GM12878 (cell line): ENCODE measurements around the gene S100A10. TPM values are rescaled to one million over a fixed set of nuclear protein-coding genes. Genes with fewer than 3 reads are reported as not detected.

Experiments used
- ATAC-seq: fragments of 200-7000 bp; cut with Tn5 transposase; 3 replicates; pipeline ENCODE4 v1.9.1; 2020; ENCODE audit warnings: mild to moderate bottlenecking, moderate library complexity
- BruUV-seq: library from RNA; stranded (reverse); fragments of 400-500 nt; replicated peaks from 2 replicates; lab custom pipeline; 2021; lab: Mats Ljungman, UMichigan
- CTCF ChIA-PET: fragments of 300-600 bp; sonication (Branson Sonifier 250); formaldehyde crosslinking; extraction: SDS; loops from one replicate; lab custom pipeline; 2021; ENCODE audit warnings: inconsistent platforms; lab: Yijun Ruan, JAX
- POLR2A ChIA-PET: fragments of 350-600 bp; formaldehyde crosslinking; extraction: SDS; loops from one replicate; lab custom pipeline; 2021; ENCODE audit warnings: inconsistent platforms; lab: Charles Lee
- RAD21 ChIA-PET: fragments of 300-600 bp; sonication (Branson Sonifier 250); formaldehyde crosslinking; loops from one replicate; lab custom pipeline; 2023; ENCODE audit warnings: antibody characterized with exemption; ENCODE audit not compliant: unreplicated experiment; lab: Charles Lee
- SMC1A ChIA-PET: fragments of 300-600 bp; sonication (Branson Sonifier 250); formaldehyde crosslinking; loops from one replicate; lab custom pipeline; 2023; ENCODE audit not compliant: unreplicated experiment, uncharacterized antibody; lab: Charles Lee
- DNase-seq: peaks from one replicate; pipeline ENCODE4 v3.0.0-alpha.2; 2011; ENCODE audit warnings: low read depth, low spot score
- FAIRE-seq: peaks from 3 replicates; lab custom pipeline; 2011; peaks lifted over from hg19 to GRCh38; lab: Jason Lieb, UNC
- H2AFZ ChIP-seq: 2 replicates; pipeline ENCODE4 v1.6.0; 2011; ENCODE audit warnings: low read depth, low read length, control low read depth; ENCODE audit not compliant: control insufficient read depth
- H3K27ac ChIP-seq: 2 replicates; pipeline ENCODE4 v1.5.1; 2011; ENCODE audit warnings: control low read depth; ENCODE audit not compliant: control insufficient read depth, insufficient read depth
- H3K27me3 ChIP-seq, 2 experiments: replicated peaks in 1 of 2; 2 replicates each; pipeline versions ENCODE4 v1.6.0 to v1.6.1; 2011; ENCODE audit warnings: low read length in 1 of 2; ENCODE audit not compliant: control insufficient read depth in 2 of 2, insufficient read depth in 2 of 2
- H3K36me3 ChIP-seq, 2 experiments: 2 replicates each; pipeline ENCODE4 v1.5.1; 2011; ENCODE audit warnings: low read length in 1 of 2; ENCODE audit not compliant: control insufficient read depth in 2 of 2, insufficient read depth in 2 of 2
- H3K4me1 ChIP-seq: 2 replicates; pipeline ENCODE4 v1.6.1; 2011; ENCODE audit warnings: mild to moderate bottlenecking, low read length, moderate library complexity, mixed read lengths; ENCODE audit not compliant: control insufficient read depth, insufficient read depth
- H3K4me2 ChIP-seq: 2 replicates; pipeline ENCODE4 v1.6.0; 2011; ENCODE audit warnings: control low read depth; ENCODE audit not compliant: control insufficient read depth, insufficient read depth
- H3K4me3 ChIP-seq: fragments of 200-600 bp; sonication (generic); 2 replicates; pipeline ENCODE4 v1.5.1; 2016
- H3K79me2 ChIP-seq: 2 replicates; pipeline ENCODE4 v1.6.0; 2011; ENCODE audit warnings: low read length; ENCODE audit not compliant: control insufficient read depth, insufficient read depth
- H3K9ac ChIP-seq: 2 replicates; pipeline ENCODE4 v1.8.0; 2011; ENCODE audit warnings: low read length, control low read depth, mixed read lengths; ENCODE audit not compliant: control insufficient read depth, insufficient read depth
- H3K9me3 ChIP-seq: replicated peaks from 3 replicates; pipeline ENCODE4 v1.5.1; 2011; ENCODE audit warnings: mild to moderate bottlenecking, low read length; ENCODE audit not compliant: control insufficient read depth, insufficient read depth
- H4K20me1 ChIP-seq: 2 replicates; pipeline ENCODE4 v1.6.0; 2011; ENCODE audit not compliant: control insufficient read depth, insufficient read depth
- BCLAF1 ChIP-seq: fragments of 450-650 bp; IDR thresholded peaks from 2 replicates; pipeline ENCODE4 v1.6.1; 2017; ENCODE audit warnings: antibody characterized with exemption, mild to moderate bottlenecking, moderate library complexity
- BMI1 ChIP-seq: fragments of 450-650 bp; IDR thresholded peaks from 2 replicates; pipeline ENCODE4 v1.6.1; 2016; ENCODE audit warnings: mild to moderate bottlenecking, moderate library complexity, borderline replicate concordance
- CHD2 ChIP-seq: IDR thresholded peaks from 2 replicates; pipeline ENCODE4 v1.6.1; 2011; ENCODE audit warnings: low read depth, low read length, improper control_type of control experiment, borderline replicate concordance
- EZH2 ChIP-seq: IDR thresholded peaks from 2 replicates; pipeline ENCODE4 v1.6.1; 2012; ENCODE audit warnings: low read depth, mild to moderate bottlenecking, control low read depth, inconsistent platforms, low read length, borderline replicate concordance; ENCODE audit not compliant: control insufficient read depth
- KLF5 ChIP-seq: fragments of 450-650 bp; IDR thresholded peaks from 2 replicates; pipeline ENCODE4 v1.6.1; 2014; ENCODE audit warnings: mild to moderate bottlenecking; ENCODE audit not compliant: partially characterized antibody
- MLLT1 ChIP-seq: fragments of 450-650 bp; IDR thresholded peaks from 2 replicates; pipeline ENCODE4 v1.6.1; 2016; ENCODE audit warnings: mild to moderate bottlenecking
- NBN ChIP-seq: fragments of 450-650 bp; IDR thresholded peaks from 2 replicates; pipeline ENCODE4 v1.6.1; 2016
- NFYB ChIP-seq: IDR thresholded peaks from 2 replicates; pipeline ENCODE4 v1.6.1; 2011; ENCODE audit warnings: low read depth, mild to moderate bottlenecking, low read length, improper control_type of control experiment, moderate library complexity; ENCODE audit not compliant: insufficient read depth
- PAX5 ChIP-seq: IDR thresholded peaks from 2 replicates; pipeline ENCODE4 v1.6.1; 2011; ENCODE audit warnings: low read depth, low read length, borderline replicate concordance
- PAX8 ChIP-seq: fragments of 450-650 bp; IDR thresholded peaks from 2 replicates; pipeline ENCODE4 v1.6.1; 2017; ENCODE audit warnings: mild to moderate bottlenecking, moderate library complexity
- POLR2A ChIP-seq: IDR thresholded peaks from 2 replicates; pipeline ENCODE4 v1.6.1; 2011; ENCODE audit warnings: low read depth, mild to moderate bottlenecking, low read length
- POLR2AphosphoS2 ChIP-seq: IDR thresholded peaks from 2 replicates; pipeline ENCODE4 v1.6.1; 2011; ENCODE audit warnings: low read depth, mild to moderate bottlenecking, low read length, improper control_type of control experiment, moderate library complexity
- RFX5 ChIP-seq: IDR thresholded peaks from 2 replicates; pipeline ENCODE4 v1.6.1; 2011; ENCODE audit warnings: low read depth, low read length, improper control_type of control experiment
- SMAD1 ChIP-seq: fragments of 450-650 bp; IDR thresholded peaks from 2 replicates; pipeline ENCODE4 v1.6.1; 2018; ENCODE audit warnings: mild to moderate bottlenecking, low read depth; ENCODE audit not compliant: partially characterized antibody
- SREBF2 ChIP-seq: IDR thresholded peaks from 2 replicates; pipeline ENCODE4 v1.6.1; 2012; ENCODE audit warnings: mild to moderate bottlenecking, low read length
- USF1 ChIP-seq: IDR thresholded peaks from 2 replicates; pipeline ENCODE4 v1.6.1; 2011; ENCODE audit warnings: borderline replicate concordance, low read depth, mild to moderate bottlenecking, moderate library complexity, mixed read lengths, low read length; ENCODE audit not compliant: insufficient read depth; ENCODE audit errors: extremely low read length
- ZSCAN29 ChIP-seq: fragments of 450-650 bp; IDR thresholded peaks from 2 replicates; pipeline ENCODE4 v1.6.1; 2017; ENCODE audit warnings: mild to moderate bottlenecking, moderate library complexity
- WGBS: methylation state at CpG from one replicate; pipeline ENCODE4 v1.1.6; 2016; ENCODE audit warnings: low lambda C conversion rate; ENCODE audit not compliant: insufficient replicate concordance, insufficient coverage; ENCODE audit errors: missing lambda C conversion rate; 5-methylcytosine and 5-hydroxymethylcytosine counted together
- in situ Hi-C: fragments of 300-500 bp; cut with MboI; formaldehyde crosslinking; loops from 9 replicates; pipeline ENCODE4 v1.14.3; 2018; ENCODE audit warnings: mixed read lengths
- intact Hi-C: fragments of 100-400 bp; cut with micrococcal nuclease; formaldehyde crosslinking; loops from one replicate; pipeline ENCODE4 v1.14.2; 2022; ENCODE audit not compliant: unreplicated experiment
- polyA plus RNA-seq, 11 experiments: library from polyadenylated mRNA; depleted of rRNA in 4 of 11; unstranded in 6 of 11; stranded (reverse) in 5 of 11; fragments of >200 nt; fragmentation: Nextera tagmentation in 4 of 11; fragmentation: Illumina TruSeq in 1 of 11; extraction: Ambion mirVana in 4 of 11; extraction: Trizol in 1 of 11; gene quantifications; 1 replicate in 1 of 11; 2 replicates in 10 of 11; pipeline versions ENCODE4 v1.2.1 to v1.2.3, GENCODE V29; 2011 to 2016; ENCODE audit warnings: inconsistent platforms in 2 of 11, missing spikeins in 2 of 11, low read depth in 1 of 11
- total RNA-seq, 4 experiments: library from RNA; depleted of rRNA in 3 of 4; stranded (reverse); fragments of >200 nt in 3 of 4; fragmentation: Illumina TruSeq in 1 of 4; extraction: Trizol in 1 of 4; gene quantifications; 2 replicates each; pipeline versions ENCODE4 v1.2.1 to v1.2.3, GENCODE V29; 2013 to 2021

S100A10 gene
- total and polyA plus RNA-seq, 10 of the 15 experiments (the other 5 are each of a cell fraction or from before 2014, with no cell fraction given) = 0.18 to 2.8 (median 0.61) TPM; not detected in 2

GRCh38 chr1:152029144-152029928, 35.7 kb upstream of the S100A10 start:
- Histone ChIP-seq H3K27me3 (no peaks in the 10 kb centered on the region; a peak in 1 of 4 replicates), H3K4me3 (no peak overlapping the region), H3K9me3 (no peaks in the 10 kb centered on the region), H3K4me1 (peaks cover 3% of the 10 kb centered on the region), H3K9ac (no peak overlapping the region), H3K36me3 (no peaks in the 10 kb centered on the region), H3K27ac (no peak overlapping the region), H2AFZ (no peak overlapping the region), H4K20me1 (no peaks in the 10 kb centered on the region), H3K4me2 (no peak overlapping the region), H3K79me2 (no peaks in the 10 kb centered on the region)
- intact Hi-C loops (no loop called here), in situ Hi-C loops (no loop called here)
- ChIA-PET SMC1A (no interaction called here), CTCF (no interaction called here), POLR2A (no interaction called here), RAD21 (no interaction called here)
- DNase-seq (no peak), FAIRE-seq (no peak), ATAC-seq (no peak)
- WGBS = 73% methylated on average over 8 of the region's 8 CpGs
- no peak for TF ChIP-seq NBN
- TF ChIP-seq MLLT1 = no peak
- TF ChIP-seq ZSCAN29 = no peak
- no peak for TF ChIP-seq PAX8
- TF ChIP-seq POLR2AphosphoS2 = no peak
- TF ChIP-seq RFX5 = no peak
- no peak for TF ChIP-seq PAX5
- TF ChIP-seq SMAD1 = no peak
- no peak for TF ChIP-seq KLF5
- TF ChIP-seq BCLAF1 = no peak
- no peak for TF ChIP-seq POLR2A
- TF ChIP-seq EZH2 = no peak
- TF ChIP-seq USF1 = no peak
- no peak for TF ChIP-seq BMI1
- no peak for TF ChIP-seq CHD2
- TF ChIP-seq SREBF2 = no peak
- no peak for TF ChIP-seq NFYB
- no TSS peak for BruUV-seq
